MM.1S (cell line): ENCODE measurements around the gene TMEM121.
"Not testable (repeated sequence)": the region's sequence is repeated elsewhere in the genome, so short reads cannot be mapped to it uniquely, and the experiment has no call there.

Source experiments
- DNase-seq: peaks from one replicate; pipeline ENCODE4 v3.0.0-alpha.2; 2015
- H2AFZ ChIP-seq: fragments of 300-600 bp; sonication (generic); 2 replicates; pipeline ENCODE4 v1.6.0; 2016; ENCODE audit warnings: antibody characterized with exemption, low read length
- H3F3A ChIP-seq: fragments of 300-600 bp; sonication (generic); 2 replicates; pipeline ENCODE4 v1.6.1; 2016; ENCODE audit warnings: mild to moderate bottlenecking, antibody characterized with exemption, low read length, moderate library complexity, mixed read lengths; ENCODE audit not compliant: insufficient read depth
- H3K27ac ChIP-seq: fragments of 300-600 bp; sonication (generic); 2 replicates; pipeline ENCODE4 v1.5.1; 2016; ENCODE audit warnings: mild to moderate bottlenecking, low read length
- H3K27me3 ChIP-seq: fragments of 300-600 bp; sonication (generic); replicated peaks from 2 replicates; pipeline ENCODE4 v1.6.0; 2016; ENCODE audit warnings: low read length; ENCODE audit not compliant: insufficient read depth
- H3K36me3 ChIP-seq: fragments of 300-600 bp; sonication (generic); replicated peaks from 2 replicates; pipeline ENCODE4 v1.6.1; 2016; ENCODE audit warnings: mild to moderate bottlenecking, low read length, mixed read lengths; ENCODE audit not compliant: insufficient read depth
- H3K4me1 ChIP-seq: fragments of 300-600 bp; sonication (generic); 2 replicates; pipeline ENCODE4 v1.6.1; 2016; ENCODE audit warnings: low read length, mixed read lengths
- H3K4me2 ChIP-seq: fragments of 300-600 bp; sonication (generic); 2 replicates; pipeline ENCODE4 v1.6.0; 2016; ENCODE audit warnings: low read depth, low read length
- H3K4me3 ChIP-seq: fragments of 300-600 bp; sonication (generic); 2 replicates; pipeline ENCODE4 v1.5.1; 2016; ENCODE audit warnings: low read length, mixed read lengths
- H3K79me2 ChIP-seq: fragments of 300-600 bp; sonication (generic); 2 replicates; pipeline ENCODE4 v1.6.1; 2016; ENCODE audit warnings: mixed run types, low read length, mixed read lengths
- H3K9ac ChIP-seq: fragments of 300-600 bp; sonication (generic); 2 replicates; pipeline ENCODE4 v1.6.1; 2016; ENCODE audit warnings: low read length, mixed read lengths
- H3K9me2 ChIP-seq: fragments of 300-600 bp; sonication (generic); replicated peaks from 2 replicates; pipeline ENCODE4 v1.6.1; 2016; ENCODE audit warnings: mild to moderate bottlenecking, low read length, mixed read lengths; ENCODE audit not compliant: insufficient read depth
- H3K9me3 ChIP-seq: fragments of 300-600 bp; sonication (generic); replicated peaks from 2 replicates; pipeline ENCODE4 v1.6.1; 2016; ENCODE audit warnings: mild to moderate bottlenecking, low read length, mixed read lengths; ENCODE audit not compliant: insufficient read depth
- H4K20me1 ChIP-seq: fragments of 300-600 bp; sonication (generic); 2 replicates; pipeline ENCODE4 v1.6.1; 2016; ENCODE audit warnings: mild to moderate bottlenecking, low read length, moderate library complexity, mixed read lengths; ENCODE audit not compliant: insufficient read depth
- EZH2 ChIP-seq: fragments of 300-600 bp; sonication (generic); optimal IDR thresholded peaks from 2 replicates; pipeline ENCODE3; 2017; ENCODE audit warnings: low read depth, mild to moderate bottlenecking, antibody characterized with exemption, low read length, mixed read lengths
- EZH2phosphoT487 ChIP-seq: fragments of 300-600 bp; sonication (generic); IDR thresholded peaks from 2 replicates; pipeline ENCODE4 v1.6.1; 2018; ENCODE audit warnings: antibody characterized with exemption, low read length
- TF ChIP-seq, protein P1 (sequence below): fragments of 300-600 bp; sonication (generic); IDR thresholded peaks from 2 replicates; pipeline ENCODE4 v1.5.1; 2016; ENCODE audit warnings: antibody characterized with exemption, low read length, mixed read lengths

The TMEM121 gene

DNA sequence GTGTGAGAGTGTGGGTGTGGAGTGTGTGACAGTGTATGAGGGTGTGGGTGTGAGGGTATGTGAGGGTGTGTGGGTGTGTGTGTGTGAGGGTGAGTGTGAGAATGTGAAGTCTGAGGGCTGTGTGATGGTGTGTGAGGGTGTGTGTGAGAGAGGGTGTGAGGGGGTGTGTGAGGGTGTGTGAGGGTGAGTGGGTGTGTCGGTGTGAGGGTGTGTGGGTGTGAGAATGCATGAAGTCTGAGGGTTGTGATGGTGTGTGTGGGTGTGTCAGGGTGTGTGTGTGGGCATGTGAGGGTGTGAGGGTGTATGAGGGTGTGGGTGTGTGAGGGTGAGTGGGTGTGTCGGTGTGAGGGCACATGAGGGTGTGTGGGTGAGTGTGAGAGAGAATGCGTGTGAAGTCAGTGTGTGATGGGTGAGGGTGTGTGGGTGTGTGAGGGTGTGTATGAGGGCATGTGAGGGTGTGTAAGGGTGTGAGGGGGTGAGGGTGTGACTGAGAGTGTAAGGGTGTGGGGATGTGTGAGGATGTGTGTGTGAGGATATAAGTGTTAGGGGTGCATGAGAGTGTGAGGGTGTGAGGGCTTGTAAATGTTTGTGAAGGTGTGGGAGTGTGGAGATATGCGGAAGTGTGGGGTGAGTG, 36.4 kb downstream of the TMEM121 start:
- no peak overlapping the region for H3K9ac ChIP-seq
- TF ChIP-seq, protein P1, sequence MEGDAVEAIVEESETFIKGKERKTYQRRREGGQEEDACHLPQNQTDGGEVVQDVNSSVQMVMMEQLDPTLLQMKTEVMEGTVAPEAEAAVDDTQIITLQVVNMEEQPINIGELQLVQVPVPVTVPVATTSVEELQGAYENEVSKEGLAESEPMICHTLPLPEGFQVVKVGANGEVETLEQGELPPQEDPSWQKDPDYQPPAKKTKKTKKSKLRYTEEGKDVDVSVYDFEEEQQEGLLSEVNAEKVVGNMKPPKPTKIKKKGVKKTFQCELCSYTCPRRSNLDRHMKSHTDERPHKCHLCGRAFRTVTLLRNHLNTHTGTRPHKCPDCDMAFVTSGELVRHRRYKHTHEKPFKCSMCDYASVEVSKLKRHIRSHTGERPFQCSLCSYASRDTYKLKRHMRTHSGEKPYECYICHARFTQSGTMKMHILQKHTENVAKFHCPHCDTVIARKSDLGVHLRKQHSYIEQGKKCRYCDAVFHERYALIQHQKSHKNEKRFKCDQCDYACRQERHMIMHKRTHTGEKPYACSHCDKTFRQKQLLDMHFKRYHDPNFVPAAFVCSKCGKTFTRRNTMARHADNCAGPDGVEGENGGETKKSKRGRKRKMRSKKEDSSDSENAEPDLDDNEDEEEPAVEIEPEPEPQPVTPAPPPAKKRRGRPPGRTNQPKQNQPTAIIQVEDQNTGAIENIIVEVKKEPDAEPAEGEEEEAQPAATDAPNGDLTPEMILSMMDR: no peak
- TF ChIP-seq EZH2 (no peak), EZH2phosphoT487 (no peak)
- H3K36me3 ChIP-seq: no peaks in the 10 kb centered on the region
- H3K4me1 ChIP-seq: peaks cover 30% of the 10 kb centered on the region
- no peaks in the 10 kb centered on the region for H3K9me3 ChIP-seq
- H4K20me1 ChIP-seq: no peaks in the 10 kb centered on the region
- H2AFZ ChIP-seq: no peak overlapping the region
- H3K27me3 ChIP-seq: no peaks in the 10 kb centered on the region
- no peaks in the 10 kb centered on the region for H3F3A ChIP-seq
- H3K27ac ChIP-seq: peak overlapping the region; percentile 47; the same call in 1 of the 2 replicates
- no peak overlapping the region for H3K4me2 ChIP-seq
- no peaks in the 10 kb centered on the region for H3K9me2 ChIP-seq
- no peak for DNase-seq
- H3K79me2 ChIP-seq: peaks cover 12% of the 10 kb centered on the region
- no peak overlapping the region for H3K4me3 ChIP-seq

DNA sequence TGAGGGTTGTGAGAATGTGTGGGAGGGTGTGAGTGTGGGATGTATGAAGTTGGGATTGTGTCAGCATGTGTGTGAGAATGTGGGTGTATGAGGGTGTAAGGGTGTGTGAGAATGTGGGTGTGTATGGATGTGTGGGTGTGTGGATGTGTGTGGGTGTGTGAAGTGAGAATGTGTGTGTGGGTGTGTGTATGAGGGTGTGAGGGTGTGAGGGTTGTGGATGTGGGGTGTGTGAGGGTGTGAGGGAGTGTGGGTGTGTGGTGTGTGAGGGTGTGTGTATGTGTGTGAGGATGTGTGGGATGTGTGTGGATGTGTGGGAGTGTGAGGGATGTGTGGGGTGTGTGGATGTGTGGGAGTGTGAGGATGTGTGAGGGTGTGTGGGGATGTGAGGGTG, 37.0 kb downstream of the TMEM121 start:
- H4K20me1 ChIP-seq: no peaks in the 10 kb centered on the region
- H3K79me2 ChIP-seq: peaks cover 12% of the 10 kb centered on the region
- DNase-seq: no peak
- H3K9me2 ChIP-seq: no peaks in the 10 kb centered on the region
- TF ChIP-seq EZH2 (no peak), EZH2phosphoT487 (no peak)
- TF ChIP-seq, protein P1: no peak
- H3K4me1 ChIP-seq: peaks cover 30% of the 10 kb centered on the region
- no peaks in the 10 kb centered on the region for H3F3A ChIP-seq
- H3K4me3 ChIP-seq: no peak overlapping the region
- H3K27ac ChIP-seq: peak overlapping the region; percentile 47; the same call in 1 of the 2 replicates
- H2AFZ ChIP-seq: no peak overlapping the region
- H3K4me2 ChIP-seq: no peak overlapping the region
- H3K36me3 ChIP-seq: no peaks in the 10 kb centered on the region
- H3K9me3 ChIP-seq: no peaks in the 10 kb centered on the region
- no peaks in the 10 kb centered on the region for H3K27me3 ChIP-seq
- H3K9ac ChIP-seq: no peak overlapping the region

DNA sequence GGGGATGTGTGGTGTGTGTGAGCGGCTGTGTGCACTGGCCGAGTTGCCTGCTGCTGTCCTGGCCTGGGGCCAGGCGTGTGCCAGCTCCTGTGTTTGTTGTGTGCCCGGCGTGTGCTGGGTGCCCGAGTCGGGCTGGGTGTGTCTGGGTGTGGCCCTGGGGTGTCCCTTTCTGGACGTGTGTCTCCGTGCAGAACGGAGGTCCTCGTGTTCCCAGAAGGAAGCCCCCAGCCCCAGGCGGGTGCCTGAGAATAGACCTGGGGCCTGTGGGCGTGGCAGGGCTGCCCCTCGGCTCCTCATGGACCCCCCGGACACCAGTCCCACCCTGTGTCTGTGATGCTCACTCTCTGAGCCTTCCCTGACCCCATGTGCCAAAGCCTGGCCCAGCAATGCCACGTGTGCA, 38.2 kb downstream of the TMEM121 start:
- not testable (repeated sequence) for H2AFZ ChIP-seq, H3K9me3 ChIP-seq, H4K20me1 ChIP-seq, H3K27ac ChIP-seq, DNase-seq, H3K9ac ChIP-seq, H3K4me2 ChIP-seq, H3K9me2 ChIP-seq, H3K27me3 ChIP-seq, H3K36me3 ChIP-seq, H3F3A ChIP-seq, H3K4me3 ChIP-seq
- Histone ChIP-seq H3K79me2 (peaks cover 19% of the 10 kb centered on the region), H3K4me1 (peaks cover 36% of the 10 kb centered on the region)

DNA sequence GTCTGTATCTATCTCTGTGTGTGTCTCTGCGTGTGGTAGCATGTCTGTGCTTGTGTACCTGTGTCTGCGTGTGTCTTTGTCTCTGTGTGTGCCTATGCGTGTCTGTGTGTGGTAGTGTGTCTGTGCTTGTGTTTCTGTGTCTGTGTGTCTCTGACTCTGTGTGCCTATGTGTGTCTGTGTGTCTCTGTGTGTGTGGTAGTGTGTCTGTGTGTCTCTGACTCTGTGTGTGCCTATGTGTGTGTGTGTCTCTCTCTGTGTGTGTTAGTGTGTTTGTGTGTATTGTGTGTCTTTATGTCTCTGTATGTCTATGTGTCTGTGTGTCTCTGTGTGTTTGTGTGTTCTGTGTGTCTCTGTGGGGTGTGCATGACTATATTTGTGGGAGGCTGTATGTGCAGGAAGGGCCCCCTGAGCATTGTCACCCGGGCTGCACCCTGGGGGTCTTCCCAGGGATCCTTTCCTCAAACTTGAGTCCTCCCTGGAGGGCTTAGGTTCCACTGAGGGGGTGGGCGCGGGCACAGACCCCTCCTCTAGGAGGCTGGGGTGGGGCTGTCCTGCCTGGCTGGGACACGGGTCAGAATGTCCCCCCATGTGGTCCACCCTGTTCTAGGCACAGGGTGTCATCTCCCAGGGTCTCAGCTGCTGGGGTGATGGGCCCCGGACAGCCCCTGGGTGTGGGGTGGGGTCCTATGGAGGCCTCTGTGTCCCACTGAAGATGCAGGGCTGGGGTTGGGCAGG, 39.0 kb downstream of the TMEM121 start:
- not testable (repeated sequence) for H3F3A ChIP-seq, H3K4me2 ChIP-seq, H3K9me3 ChIP-seq, H3K27me3 ChIP-seq, H3K36me3 ChIP-seq, H3K9me2 ChIP-seq, H2AFZ ChIP-seq, H4K20me1 ChIP-seq, DNase-seq, H3K4me3 ChIP-seq
- H3K79me2 ChIP-seq: peaks cover 27% of the 10 kb centered on the region
- peaks cover 44% of the 10 kb centered on the region for H3K4me1 ChIP-seq
- H3K9ac ChIP-seq: 0 out of 2 replicates have a peak overlapping the region, but pooled peaks have one; percentile 21
- H3K27ac ChIP-seq: peak overlapping the region; percentile 73; the same call in 1 of the 2 replicates

DNA sequence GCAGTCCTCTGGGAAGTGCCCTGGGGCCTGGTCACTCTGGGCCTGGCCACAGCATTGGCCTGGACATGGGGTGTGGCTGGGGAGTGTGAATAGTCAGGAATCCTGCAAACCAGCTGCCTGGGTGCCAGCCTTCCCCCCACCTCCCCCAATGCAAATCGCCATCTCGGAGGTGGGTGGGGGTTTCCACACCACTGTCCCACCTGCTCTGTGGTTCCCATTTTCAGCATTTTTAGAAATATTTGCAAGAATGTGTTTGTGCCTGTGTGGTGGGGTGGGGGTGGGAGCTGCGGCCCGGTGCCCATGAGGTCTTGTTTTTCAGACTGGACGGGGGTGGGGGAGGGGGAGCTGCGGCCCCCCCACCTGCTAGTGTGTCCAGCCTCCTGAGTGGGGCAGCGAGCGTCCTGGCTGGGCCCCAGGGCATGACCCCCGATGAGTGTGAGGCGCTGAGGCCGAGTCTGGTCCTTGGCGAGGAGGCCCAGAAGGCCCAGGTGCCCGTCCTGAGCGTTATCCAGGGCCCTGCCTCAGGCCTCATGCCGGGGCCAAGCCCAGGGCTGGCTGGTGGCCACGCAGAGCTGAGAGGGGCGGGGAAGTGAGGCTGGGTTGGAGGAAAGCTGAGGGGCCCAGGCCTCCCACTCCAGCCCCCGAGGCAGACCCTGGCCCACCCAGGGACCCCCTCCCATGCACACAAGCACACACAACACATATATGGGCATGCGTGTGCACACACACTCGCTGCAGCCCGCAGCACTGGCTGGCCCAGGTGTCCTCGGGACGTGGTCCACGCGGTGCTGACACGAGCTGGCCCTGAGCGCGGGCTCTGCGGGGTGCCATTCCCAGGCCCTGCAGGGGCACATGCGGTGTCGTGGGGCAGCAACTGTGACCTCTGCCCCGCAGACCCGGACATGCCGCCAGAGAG, 40.1 kb downstream of the TMEM121 start:
- Histone ChIP-seq H3K27ac (peak overlapping the region; percentile 77; the same call in 1 of the 2 replicates), H3K4me1 (peaks cover 47% of the 10 kb centered on the region), H3K79me2 (peaks cover 32% of the 10 kb centered on the region), H3K9ac (0 out of 2 replicates have a peak overlapping the region, but pooled peaks have one; percentile 21)
- H2AFZ ChIP-seq, DNase-seq, H3K4me2 ChIP-seq, H3K9me3 ChIP-seq, H3K4me3 ChIP-seq, H4K20me1 ChIP-seq, H3K27me3 ChIP-seq, H3F3A ChIP-seq, H3K9me2 ChIP-seq, H3K36me3 ChIP-seq: not testable (repeated sequence)
